Measurements from ENCODE around the gene DYNLT3.

DYNLT3 gene

GRCh38 chrX:37840931-37841330 lies 6.4 kb downstream of the DYNLT3 start:
- DNase-seq, result no peak

- DNase-seq, result no peak
These were observed 12.4 kb downstream of the DYNLT3 start for GRCh38 chrX:37834937-37835336.

GRCh38 chrX:37830371-37830770 lies 17.0 kb downstream of the DYNLT3 start:
- DNase-seq, result no peak

- DNase-seq, result no peak
These were observed 17.6 kb downstream of the DYNLT3 start for GRCh38 chrX:37829721-37830120.

GRCh38 chrX:37825215-37825842 lies 22.0 kb downstream of the DYNLT3 start:
- DNase-seq, result no peak

GRCh38 chrX:37824491-37825214 lies 22.7 kb downstream of the DYNLT3 start:
- DNase-seq, result no peak

- DNase-seq, result no peak
These were observed 26.7 kb downstream of the DYNLT3 start for GRCh38 chrX:37820646-37821045.

GRCh38 chrX:37818031-37818430 lies 29.3 kb downstream of the DYNLT3 start:
- no peak for DNase-seq

GRCh38 chrX:37817579-37817978 lies 29.8 kb downstream of the DYNLT3 start:
- DNase-seq, result no peak

GRCh38 chrX:37817176-37817575 lies 30.2 kb downstream of the DYNLT3 start:
- DNase-seq, result no peak

- no peak for DNase-seq
These were observed 30.6 kb downstream of the DYNLT3 start for GRCh38 chrX:37816766-37817165.

GRCh38 chrX:37815366-37815765 lies 32.0 kb downstream of the DYNLT3 start:
- DNase-seq, result no peak

GRCh38 chrX:37813570-37813969 lies 33.8 kb downstream of the DYNLT3 start:
- DNase-seq, result no peak

- DNase-seq, result no peak
These were observed 35.3 kb downstream of the DYNLT3 start for GRCh38 chrX:37812110-37812509.

- no peak for DNase-seq
These were observed 37.4 kb downstream of the DYNLT3 start for GRCh38 chrX:37809970-37810369.

GRCh38 chrX:37803057-37803456 lies 44.3 kb downstream of the DYNLT3 start:
- DNase-seq, result no peak

GRCh38 chrX:37802028-37802427 lies 45.3 kb downstream of the DYNLT3 start:
- DNase-seq, result no peak

GRCh38 chrX:37800717-37801116 lies 46.7 kb downstream of the DYNLT3 start:
- no peak for DNase-seq

GRCh38 chrX:37799936-37800335 lies 47.4 kb downstream of the DYNLT3 start:
- no peak for DNase-seq

GRCh38 chrX:37796805-37797204 lies 50.6 kb downstream of the DYNLT3 start:
- no peak for DNase-seq

- no peak for DNase-seq
These were observed 51.1 kb downstream of the DYNLT3 start for GRCh38 chrX:37796310-37796709.
